Muscle of back (tissue), 11 donors: ENCODE data around the gene TUB. TPM values are rescaled to one million over a fixed set of nuclear protein-coding genes. Genes with fewer than 3 reads are reported as not detected.

Experiments
- DNase-seq, 3 donors: peaks; one replicate each; pipeline versions ENCODE4 v3.0.0 to v3.0.0-alpha.2; 2013
- polyA plus RNA-seq, 10 donors: library from polyadenylated mRNA; unstranded; fragments of 120-200 nt; gene quantifications; one replicate each; pipeline ENCODE4 v1.2.1, GENCODE V29; 2013; ENCODE audit not compliant: insufficient read length in 10 of 10

The TUB gene
- polyA plus RNA-seq, 10 donors = 11.4 to 21.2 (median 13.1) TPM

DNA sequence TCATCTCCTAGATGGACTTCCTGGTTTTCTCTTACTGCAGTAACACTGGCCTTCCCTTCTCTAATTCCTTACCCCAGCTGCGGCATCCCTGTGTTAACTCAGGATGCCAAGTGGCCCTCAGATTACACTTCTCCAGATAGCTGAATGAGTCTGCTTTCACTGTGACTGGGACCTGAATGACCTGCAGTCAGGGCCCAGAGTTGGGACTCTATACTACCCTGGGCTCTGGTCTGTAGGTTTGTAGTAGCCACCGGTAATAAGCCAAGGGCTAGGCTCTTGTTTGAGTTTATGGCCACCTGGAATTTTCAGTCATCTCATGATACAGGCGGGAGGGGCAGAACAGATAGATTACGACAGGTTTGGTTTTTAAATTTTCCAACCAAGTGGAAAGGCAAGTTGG, 24.1 kb downstream of the TUB start:
- DNase-seq = no peak

- no peak for DNase-seq
Measured at GRCh38 chr11:8105666-8106065, 24.7 kb downstream of the TUB start.

- no peak for DNase-seq
Measured at GRCh38 chr11:8106679-8107078, 25.7 kb downstream of the TUB start.

DNA sequence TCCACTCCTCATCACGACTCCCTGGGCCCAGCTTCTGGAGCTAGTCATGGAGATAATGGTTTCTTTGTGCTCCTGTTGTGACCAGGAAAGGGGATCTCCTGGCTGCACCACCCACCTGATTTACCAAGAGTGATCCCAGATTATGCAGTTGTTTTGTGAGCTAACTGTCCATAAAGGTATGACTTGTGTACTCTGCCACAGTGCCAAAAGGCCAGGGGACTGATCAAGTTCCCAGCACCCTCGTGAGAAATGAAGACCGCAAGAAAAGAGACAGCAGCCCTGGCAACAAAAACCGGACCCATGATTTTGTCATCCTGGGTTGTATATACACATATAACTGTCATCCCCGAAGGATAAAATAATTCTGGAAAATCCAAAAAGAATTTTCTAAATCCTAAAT, 26.6 kb downstream of the TUB start:
- no peak for DNase-seq

DNA sequence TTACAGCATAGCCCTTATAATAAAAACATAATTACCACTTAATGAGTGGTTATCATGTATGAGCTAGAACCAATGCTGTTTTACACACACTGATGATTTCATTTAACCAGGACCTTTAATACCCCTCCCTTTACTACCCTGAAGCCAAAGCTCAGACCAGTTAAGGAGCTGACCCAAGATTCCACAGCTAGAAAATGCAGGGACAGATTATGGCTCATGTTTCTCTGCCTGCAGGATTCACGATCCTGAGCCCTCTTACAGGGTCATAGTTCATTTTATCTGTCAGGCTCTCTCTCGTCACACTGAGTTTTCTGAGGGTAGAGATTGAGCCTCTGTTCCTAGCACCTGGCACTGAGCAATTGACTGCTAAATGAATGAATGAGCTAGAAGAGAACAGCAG, 27.4 kb downstream of the TUB start:
- DNase-seq = no peak

- DNase-seq = no peak
Measured at GRCh38 chr11:8109675-8110074, 28.7 kb downstream of the TUB start.

DNA sequence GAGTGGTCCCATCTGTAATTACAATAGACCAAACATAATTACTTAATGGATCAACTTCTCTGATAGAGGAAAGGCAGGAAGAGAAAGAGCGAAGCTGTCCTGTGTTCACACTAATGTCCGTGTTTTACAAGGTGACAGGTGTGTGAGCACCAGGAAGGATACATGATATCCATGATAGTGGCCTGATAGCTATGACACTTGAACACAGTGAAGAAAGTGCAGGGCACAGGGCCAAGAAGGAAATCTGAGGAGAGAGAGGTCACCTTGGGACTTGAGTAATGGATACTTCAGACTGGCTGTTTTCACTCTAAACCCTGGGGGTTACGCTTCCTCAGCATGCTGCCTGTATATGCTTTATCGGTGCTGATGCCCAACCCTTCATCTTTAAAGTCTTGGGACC, 29.4 kb downstream of the TUB start:
- DNase-seq = no peak

DNA sequence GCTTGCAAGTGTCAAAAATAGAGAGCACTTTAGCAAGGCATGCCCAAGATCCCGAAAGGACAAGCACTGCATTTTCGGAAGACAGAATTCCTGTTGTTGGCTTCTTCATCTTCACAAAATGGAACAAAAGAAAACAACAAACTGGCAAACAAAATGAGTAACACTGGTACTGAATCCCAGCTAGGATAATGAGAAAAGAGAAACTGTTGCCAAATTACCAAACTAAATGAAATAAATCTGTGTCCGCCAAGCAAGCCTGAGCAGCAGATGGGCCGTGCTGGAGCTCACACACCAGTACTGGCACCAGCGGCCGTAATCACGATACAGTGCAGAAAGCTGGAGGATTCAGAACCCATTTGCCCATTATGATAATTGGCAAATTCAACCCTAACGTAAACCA, 30.6 kb downstream of the TUB start:
- no peak for DNase-seq

GRCh38 chr11:8122173-8122764, 41.3 kb downstream of the TUB start:
- no peak for DNase-seq

GRCh38 chr11:8126649-8127289, 45.8 kb downstream of the TUB start:
- no peak for DNase-seq

- no peak for DNase-seq
Measured at GRCh38 chr11:8127447-8127846, 46.4 kb downstream of the TUB start.

GRCh38 chr11:8138526-8138925, 57.5 kb downstream of the TUB start:
- DNase-seq = no peak

DNA sequence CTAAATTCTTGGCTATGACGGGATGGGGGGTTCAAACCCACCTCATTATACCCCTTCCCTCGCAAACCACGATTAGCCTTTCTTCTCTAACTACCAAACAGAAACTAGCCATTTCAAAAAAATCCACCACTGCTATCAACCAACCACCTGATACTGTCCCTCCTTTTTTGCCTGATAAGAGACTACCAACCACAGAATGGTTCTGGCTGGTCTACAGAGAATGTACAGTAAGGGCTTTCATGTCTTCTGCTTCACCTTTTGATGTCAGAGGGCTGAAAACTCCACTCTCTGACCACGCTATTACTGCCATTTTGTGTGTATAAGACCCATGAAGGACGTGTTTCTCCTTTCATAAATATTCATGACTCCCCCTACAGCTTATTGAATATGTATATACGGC, 68.7 kb downstream of the TUB start:
- DNase-seq = no peak

Other genes with a start within 250 kb of the TUB start
- gene OR10A6, start 149.9 kb upstream of the TUB start, polyA plus RNA-seq = under 1 TPM in 1 of 10 donors, not detected in 9; 0.03 TPM
- under 1 TPM in 4 of 10 donors, not detected in 6; 0.05 to 0.10 (median 0.08) TPM for gene OR10A3, start 139.5 kb upstream of the TUB start, polyA plus RNA-seq
- not detected for gene NLRP10, start 115.8 kb upstream of the TUB start, polyA plus RNA-seq
- gene EIF3F, start 93.9 kb upstream of the TUB start, polyA plus RNA-seq = 100 to 1,000 TPM; 311 to 442 (median 375) TPM
- gene RIC3, start 87.8 kb downstream of the TUB start, polyA plus RNA-seq = 1 to 10 TPM in 3 of 10 donors, under 1 TPM in 7; 0.20 to 2.1 (median 0.44) TPM
- 1 to 10 TPM in 9 of 10 donors, under 1 TPM in 1; 0.54 to 5.5 (median 2.3) TPM for gene LMO1, start 182.7 kb downstream of the TUB start, polyA plus RNA-seq